K562 (cell line): ENCODE measurements around the gene SCIN. TPM values are rescaled to one million over a fixed set of nuclear protein-coding genes. Genes with fewer than 3 reads are reported as not detected.

Source experiments
- ADNP ChIP-seq: fragments of 200-800 bp; sonication (Bioruptor generic); IDR thresholded peaks from 2 replicates; pipeline ENCODE4 v1.6.1; 2016; ENCODE audit warnings: missing genetic modification characterization, missing compliant biosample characterization
- DPF2 ChIP-seq: fragments of 450-650 bp; IDR thresholded peaks from 2 replicates; pipeline ENCODE4 v1.6.1; 2016
- GTF2F1 ChIP-seq: IDR thresholded peaks from 2 replicates; pipeline ENCODE4 v1.6.1; 2011; ENCODE audit warnings: low read depth, low read length, improper control_type of control experiment
- MEIS2 ChIP-seq: fragments of 450-650 bp; IDR thresholded peaks from 2 replicates; pipeline ENCODE4 v1.6.1; 2014; ENCODE audit warnings: mild to moderate bottlenecking; ENCODE audit not compliant: partially characterized antibody
- MGA ChIP-seq: fragments of 450-650 bp; IDR thresholded peaks from 2 replicates; pipeline ENCODE4 v1.6.1; 2016; ENCODE audit warnings: mild to moderate bottlenecking, moderate library complexity
- PHB ChIP-seq: fragments of 250-450 bp; sonication (Bioruptor Pico); IDR thresholded peaks from 2 replicates; pipeline ENCODE4 v1.5.0; 2021
- POLR2H ChIP-seq: IDR thresholded peaks from 2 replicates; pipeline ENCODE4 v1.6.1; 2016; ENCODE audit warnings: missing genetic modification characterization, low read depth, mild to moderate bottlenecking, control low read depth, missing compliant biosample characterization, moderate library complexity
- SIRT6 ChIP-seq: IDR thresholded peaks from one replicate; pipeline ENCODE4 v1.6.1; 2012; ENCODE audit warnings: low read depth, mild to moderate bottlenecking, control low read depth, inconsistent platforms, low read length, moderate library complexity
- TCF15 ChIP-seq: fragments of 250-450 bp; sonication (Bioruptor Pico); IDR thresholded peaks from 2 replicates; pipeline ENCODE4 v1.8.0; 2022; ENCODE audit warnings: moderate library complexity, mild to moderate bottlenecking, inconsistent platforms
- polyA plus RNA-seq, 8 experiments: library from polyadenylated mRNA; depleted of rRNA in 4 of 8; stranded (reverse) in 5 of 8; unstranded in 3 of 8; fragments of >200 nt; fragmentation: Nextera tagmentation in 2 of 8; fragmentation: Illumina TruSeq in 1 of 8; extraction: Ambion mirVana in 2 of 8; extraction: Trizol in 1 of 8; gene quantifications; 2 replicates each; pipeline versions ENCODE4 v1.2.1 to v1.2.3, GENCODE V29; 2011 to 2014; ENCODE audit warnings: inconsistent platforms in 1 of 8, missing spikeins in 1 of 8
- total RNA-seq, 7 experiments: library from RNA; depleted of rRNA in 6 of 7; stranded (reverse); fragments of >200 nt in 6 of 7; fragmentation: Illumina TruSeq in 2 of 7; extraction: Trizol in 2 of 7; gene quantifications; 2 replicates each; pipeline versions ENCODE4 v1.2.1 to v1.2.3, GENCODE V29; 2011 to 2021; ENCODE audit warnings: low replicate concordance in 1 of 7

The SCIN gene
- total and polyA plus RNA-seq, 9 of the 15 experiments (the other 6 are each of a cell fraction or from before 2014, with no cell fraction given) = 0.67 to 18.2 (median 10.6) TPM

GRCh38 chr7:12701433-12701832, 130.9 kb downstream of the SCIN start (continued):
- TF ChIP-seq POLR2H (no peak), MGA (peak; percentile 13; the same call in 1 of the 2 replicates), ADNP (tag) (no peak), PHB (CRISPR knock-in tag) (no peak), TCF15 (CRISPR knock-in tag) (no peak), DPF2 (0 out of 2 replicates have a peak, but pooled peaks have one; percentile 20), GTF2F1 (no peak), SIRT6 (no peak), MEIS2 (no peak)
